ENCODE data around the gene SLC35F5.
"Not testable (repeated sequence)": the region's sequence is repeated elsewhere in the genome, so short reads cannot be mapped to it uniquely, and the experiment has no call there.

SLC35F5 gene

DNA sequence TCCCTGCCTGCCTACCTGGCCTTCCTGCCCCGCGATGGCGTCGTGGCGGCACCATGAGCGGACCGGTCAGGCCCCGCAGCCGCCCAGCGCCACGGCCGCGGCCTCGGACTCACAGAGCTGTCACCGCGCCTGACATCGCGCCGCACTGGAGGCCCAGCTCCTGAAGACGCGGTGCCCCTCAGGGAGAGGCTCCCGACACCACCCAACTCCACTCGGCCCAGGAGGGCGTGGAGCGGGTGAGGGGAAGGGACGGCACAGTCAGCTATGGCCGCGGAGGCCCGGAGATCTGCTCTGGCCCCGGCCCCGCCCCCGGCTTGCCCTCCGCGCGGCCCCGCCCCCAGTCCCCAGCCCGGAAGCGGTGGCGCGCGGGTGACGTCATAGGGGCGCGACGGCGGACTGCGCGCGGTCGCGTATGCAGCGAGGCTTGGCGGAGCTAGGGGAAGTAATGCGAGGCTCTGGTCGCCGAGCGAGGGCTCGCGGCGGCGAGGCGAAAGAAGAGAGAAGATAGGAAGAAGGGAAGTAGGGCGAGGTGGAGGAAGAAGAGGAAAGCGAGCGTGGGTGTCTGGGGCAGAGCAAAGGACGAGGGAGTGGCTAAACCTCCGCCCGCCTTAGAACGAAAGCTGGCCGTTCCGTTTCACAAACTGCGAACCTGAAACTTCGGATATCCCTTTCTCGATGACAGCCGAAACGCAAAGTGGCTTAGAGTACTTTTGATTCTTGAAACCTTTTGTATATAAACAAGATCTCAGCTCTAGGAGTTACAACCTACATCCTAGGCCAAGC lies at the start of gene SLC35F5:
SLC35F5 (minus strand) TSS at position 288 of the 783 bp plus-strand sequence; CDS start at position 55, 233 bp downstream.
- DNase-seq, result peak; percentile 52

DNA sequence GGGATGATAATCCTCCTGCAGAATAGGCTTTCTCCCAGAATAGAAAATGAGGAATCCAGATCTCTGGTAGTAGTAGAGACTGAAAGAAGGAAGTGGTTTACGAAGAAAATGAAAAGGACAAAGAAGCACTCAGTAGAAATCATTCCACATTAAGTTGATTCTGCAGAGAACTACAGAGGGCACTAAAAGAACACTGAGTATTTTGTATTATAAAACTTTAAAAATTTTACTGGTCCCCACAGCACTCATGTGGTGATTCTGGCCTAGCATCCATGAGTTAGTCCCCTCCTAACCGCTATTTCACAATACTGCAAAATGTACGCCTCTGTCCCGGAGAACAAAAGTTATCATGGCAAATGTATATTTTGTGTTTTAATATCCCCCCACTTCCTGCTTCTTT lies 42.9 kb upstream of the SLC35F5 start:
- DNase-seq, result no peak

- DNase-seq, result no peak
These were observed 40.8 kb upstream of the SLC35F5 start for GRCh38 chr2:113797237-113797636.

GRCh38 chr2:113796592-113797175 lies 40.2 kb upstream of the SLC35F5 start:
- no peak for DNase-seq

DNA sequence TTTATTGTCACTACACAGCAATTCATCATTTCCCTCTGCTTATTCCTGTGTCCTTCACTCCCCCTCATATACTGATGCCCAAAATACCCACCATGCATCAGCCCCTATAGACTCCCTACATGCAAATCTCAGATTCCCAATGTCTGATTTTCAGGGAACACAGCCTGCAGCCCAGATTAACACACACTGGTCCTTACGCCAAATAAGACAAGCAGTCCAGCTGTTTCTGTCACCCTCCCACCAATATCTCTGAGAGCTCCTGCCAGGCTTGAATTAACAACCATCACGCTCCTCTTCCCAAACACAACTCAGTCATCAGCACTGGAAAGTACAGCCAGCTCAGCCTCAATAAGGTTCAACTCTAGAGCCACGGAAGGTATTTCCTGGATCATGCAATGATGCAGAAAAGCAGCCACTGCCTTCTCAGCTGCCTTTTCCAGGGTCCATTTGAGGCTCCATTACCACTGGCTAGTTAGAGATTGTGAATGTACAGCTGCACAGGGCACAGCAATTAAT lies 39.0 kb upstream of the SLC35F5 start:
- DNase-seq, result no peak

DNA sequence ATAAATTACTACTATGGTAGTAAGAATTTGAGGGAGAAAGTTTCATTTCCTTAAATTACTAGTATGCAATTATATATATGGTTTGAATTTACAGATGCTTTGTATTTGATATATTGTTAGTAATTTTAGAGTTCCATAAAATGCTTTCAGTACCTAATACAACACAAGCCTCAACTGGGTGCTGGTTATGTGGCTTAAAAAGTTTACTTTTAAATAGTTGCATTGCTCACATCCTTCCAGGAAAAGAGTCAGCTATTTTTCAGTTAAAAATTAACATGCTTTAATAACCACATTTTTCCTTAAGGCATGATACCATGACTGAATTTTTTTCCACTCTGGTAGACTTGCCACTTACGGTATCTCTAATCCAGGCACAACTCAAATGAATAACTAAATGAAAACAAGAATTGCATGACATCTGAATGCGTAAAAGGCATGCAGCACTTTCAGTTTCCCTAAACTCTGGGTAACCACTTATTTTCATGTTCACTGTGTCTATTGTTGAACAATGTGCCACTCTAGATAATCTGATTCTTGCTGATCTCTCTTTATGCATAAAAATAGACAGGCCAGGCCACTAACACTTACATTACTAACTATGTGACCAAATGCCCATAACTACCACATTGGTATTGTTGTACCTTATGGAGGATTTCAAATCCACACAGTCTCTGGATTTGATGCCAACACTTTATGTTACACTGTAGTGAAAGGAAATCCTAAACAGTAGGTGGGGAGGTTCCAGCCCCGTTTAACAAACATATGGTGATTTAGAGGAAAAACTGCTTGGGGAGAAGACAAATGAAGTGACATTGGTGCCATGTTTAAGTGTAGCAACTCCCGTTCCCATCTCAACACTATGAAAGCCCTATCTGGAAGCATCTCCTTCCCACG lies 35.5 kb upstream of the SLC35F5 start:
- DNase-seq, result no peak

DNA sequence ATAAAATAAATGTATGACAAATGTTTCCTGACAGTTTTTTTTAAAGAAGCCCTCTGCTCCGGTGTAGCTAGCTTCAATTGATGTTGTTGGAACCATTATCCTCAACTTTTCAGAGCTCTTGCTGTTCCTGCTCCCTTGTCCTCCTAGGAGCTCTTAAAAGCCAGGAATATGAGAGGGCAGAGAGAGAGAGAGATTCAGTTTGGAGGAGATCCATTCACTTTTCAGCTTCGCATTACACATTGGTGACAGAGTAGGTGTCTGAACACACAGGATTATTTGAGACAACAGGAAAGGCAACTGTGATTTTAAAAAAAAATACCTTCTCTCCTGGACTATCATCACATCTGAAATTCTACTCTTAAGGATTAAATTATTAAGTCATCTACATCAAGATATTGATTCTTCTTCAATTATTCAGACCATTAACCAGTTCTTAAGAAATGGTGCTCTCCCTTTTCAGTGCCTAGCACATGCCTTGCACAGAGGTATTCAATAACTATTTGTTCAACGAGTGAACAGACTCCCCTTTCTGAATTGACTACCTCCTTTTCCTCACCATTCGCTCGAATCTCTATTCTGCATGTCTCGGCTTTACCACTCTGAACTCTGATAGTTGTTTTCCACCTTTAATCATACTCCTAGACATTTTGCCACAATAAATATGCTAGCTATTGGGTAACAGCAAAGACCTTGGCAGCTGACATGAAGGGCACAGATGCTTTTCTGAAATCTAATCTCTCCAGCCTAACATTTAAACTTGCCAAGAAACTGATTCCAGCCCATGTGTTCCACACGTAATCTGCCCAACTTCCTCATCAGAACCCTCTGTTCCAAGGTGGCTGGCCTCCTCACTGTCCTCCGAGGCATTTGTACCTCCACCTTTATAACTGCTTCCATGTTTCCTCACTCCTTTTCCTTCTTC lies 28.6 kb upstream of the SLC35F5 start:
- no peak for DNase-seq

DNA sequence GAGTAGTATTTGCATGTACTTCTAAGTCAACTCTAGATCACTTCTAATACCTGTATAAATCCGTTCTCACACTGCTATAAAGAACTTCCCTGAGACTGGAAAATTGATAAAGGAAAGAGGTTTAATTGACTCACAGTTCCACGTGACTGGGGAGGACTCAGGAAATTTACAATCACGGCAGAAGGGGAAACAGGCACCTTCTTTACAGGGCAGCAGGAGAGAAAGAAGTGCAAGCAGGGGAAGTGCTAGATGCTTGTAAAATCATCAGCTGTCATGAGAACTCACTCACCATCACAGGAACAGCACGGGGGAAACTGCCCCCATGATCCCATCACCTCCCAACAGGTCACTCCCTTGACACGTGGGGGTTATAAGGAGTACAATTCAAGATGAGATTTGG lies 24.0 kb upstream of the SLC35F5 start:
- DNase-seq, result no peak

DNA sequence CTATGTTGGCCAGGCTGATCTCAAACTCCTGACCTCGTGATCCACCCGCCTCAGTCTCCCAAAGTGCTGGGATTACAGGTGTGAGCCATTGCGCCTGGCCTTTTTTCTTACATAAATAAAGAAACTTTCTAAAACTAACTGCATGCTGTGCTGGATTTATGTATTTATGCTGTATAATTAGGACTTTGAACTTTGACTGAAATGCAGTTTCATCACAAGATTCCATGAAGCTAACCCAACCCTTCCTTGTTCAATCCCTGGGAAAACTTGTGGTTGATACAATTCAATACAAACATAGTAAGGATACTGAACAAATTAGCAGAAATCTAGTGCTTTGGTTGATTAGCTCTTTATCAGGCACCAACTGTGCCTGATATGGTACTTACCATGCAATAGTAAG lies 20.9 kb upstream of the SLC35F5 start:
- DNase-seq, result no peak

GRCh38 chr2:113776949-113777348 lies 20.5 kb upstream of the SLC35F5 start:
- no peak for DNase-seq

DNA sequence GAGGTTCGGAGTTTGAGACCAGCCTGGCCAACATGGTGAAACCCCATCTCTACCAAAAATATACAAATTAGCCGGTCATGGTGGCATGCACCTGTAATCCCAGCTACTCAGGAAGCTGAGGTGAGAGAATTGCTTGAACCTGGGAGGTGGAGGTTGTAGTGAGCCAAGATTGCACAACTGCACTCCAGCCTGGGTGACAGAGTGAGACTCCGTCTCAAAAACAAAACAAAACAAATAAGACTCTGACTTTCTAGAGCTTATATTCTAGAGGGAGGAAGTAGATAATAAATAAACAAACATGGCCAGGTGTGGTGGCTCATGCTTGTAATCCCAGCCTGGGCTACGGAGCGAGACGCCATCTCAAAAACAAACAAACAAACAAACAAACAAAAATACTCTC lies 18.2 kb upstream of the SLC35F5 start:
- DNase-seq, result not testable (repeated sequence)

GRCh38 chr2:113770929-113771328 lies 14.5 kb upstream of the SLC35F5 start:
- DNase-seq, result no peak

- DNase-seq, result no peak
These were observed 13.1 kb upstream of the SLC35F5 start for GRCh38 chr2:113769555-113769954.

DNA sequence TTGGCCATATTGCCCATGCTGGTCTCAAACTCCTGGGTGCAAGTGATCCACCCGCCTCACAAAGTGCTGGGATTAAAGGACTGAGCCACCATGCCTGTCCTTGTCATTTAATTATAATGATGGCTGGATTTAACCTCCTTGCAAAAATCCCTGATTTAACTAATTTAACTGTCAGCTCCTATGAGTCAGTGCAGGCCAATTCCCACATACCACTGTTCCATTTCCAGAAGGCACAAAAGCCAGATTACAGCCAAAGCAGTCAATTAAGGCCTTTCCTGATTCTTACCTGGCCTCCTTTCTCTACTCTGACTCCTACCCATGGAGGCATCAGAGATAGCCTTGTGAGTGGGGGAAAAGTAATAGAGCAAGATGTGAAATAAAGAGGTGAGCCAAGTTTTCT lies 12.3 kb upstream of the SLC35F5 start:
- DNase-seq, result no peak

- no peak for DNase-seq
These were observed 11.5 kb upstream of the SLC35F5 start for GRCh38 chr2:113767811-113768460.

- no peak for DNase-seq
These were observed 8.8 kb upstream of the SLC35F5 start for GRCh38 chr2:113765276-113765675.

- no peak for DNase-seq
These were observed 6.1 kb upstream of the SLC35F5 start for GRCh38 chr2:113762377-113763118.

GRCh38 chr2:113760400-113760799 lies 4.0 kb upstream of the SLC35F5 start:
- no peak for DNase-seq

DNA sequence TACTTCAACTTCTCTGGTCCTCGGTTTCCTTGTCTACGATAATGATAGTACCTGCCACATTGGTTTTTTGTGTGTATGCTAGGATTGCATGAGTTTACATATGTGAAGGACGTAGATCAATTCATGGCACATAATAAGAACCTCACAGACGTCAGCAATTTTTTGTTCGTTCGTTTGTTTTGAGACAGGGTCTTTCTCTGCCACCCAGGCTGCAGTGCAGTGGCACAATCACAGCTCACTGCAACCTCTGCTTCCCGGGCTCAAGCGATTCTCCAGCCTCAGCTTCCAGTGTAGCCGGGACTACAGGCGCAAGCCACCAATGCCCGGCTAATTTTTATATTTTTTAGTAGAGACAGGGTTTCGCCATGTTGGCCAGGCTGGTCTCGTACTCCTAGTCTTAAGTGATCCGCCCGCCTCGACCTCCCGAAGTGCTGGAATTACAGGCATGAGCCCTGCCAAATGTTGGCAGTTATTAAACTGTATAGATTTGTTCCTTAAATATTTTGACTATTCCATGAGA lies 756 bp upstream of the SLC35F5 start:
- no peak for DNase-seq

DNA sequence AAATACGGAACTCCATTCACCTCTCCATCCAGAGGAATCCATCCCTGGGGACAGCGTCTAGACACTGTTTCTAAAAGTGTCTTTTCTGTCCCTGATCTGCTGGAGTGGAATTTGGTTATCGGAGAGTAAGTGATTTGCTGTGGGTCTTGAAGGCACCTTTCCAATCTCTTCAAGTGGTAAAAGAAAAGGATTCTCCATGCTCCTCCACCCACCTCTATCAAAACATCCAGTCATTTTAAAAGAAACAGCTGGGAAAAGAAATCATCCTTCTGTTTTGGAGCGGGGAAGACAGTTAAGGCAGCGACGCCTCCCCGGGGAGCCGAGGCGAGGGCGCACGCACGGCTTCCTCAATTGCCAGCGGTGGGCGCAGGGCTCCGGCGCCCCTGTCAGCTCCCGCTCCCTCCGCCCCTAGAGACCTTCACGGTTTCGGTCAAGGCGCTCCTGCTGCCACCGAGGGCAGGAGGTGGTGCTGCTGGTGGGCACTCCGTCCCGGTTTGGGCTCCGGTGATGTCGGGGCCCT lies 547 bp downstream of the SLC35F5 start:
- DNase-seq, result no peak

Data from 8988T (cell line).